Adrenal gland (tissue), 12 donors: Measurements from ENCODE around the gene CNTNAP2. TPM values are rescaled to one million over a fixed set of nuclear protein-coding genes. Genes with fewer than 3 reads are reported as not detected.

Experiments used
- DNase-seq, 7 donors: peaks; one replicate each; pipeline ENCODE4 v3.0.0-alpha.2; 2019 to 2020
- H3K27ac ChIP-seq, 5 donors: fragments of 200-600 bp; sonication (generic) in 4 of 5; 1 replicate in 3 of 5; 2 replicates in 2 of 5; pipeline versions ENCODE4 v1.5.1 to v1.8.0; 2016 to 2020; ENCODE audit warnings: mild to moderate bottlenecking in 1 of 5
- H3K27me3 ChIP-seq: fragments of 200-600 bp; 2 replicates; pipeline ENCODE4 v1.8.0; 2021
- H3K36me3 ChIP-seq, 2 donors: fragments of 200-600 bp; replicated peaks in 1 of 2; 1 replicate in 1 of 2; 2 replicates in 1 of 2; pipeline versions ENCODE4 v1.5.1 to v1.8.0; 2018 to 2022
- H3K4me1 ChIP-seq, 2 donors: fragments of 200-600 bp; replicated peaks in 1 of 2; 1 replicate in 1 of 2; 2 replicates in 1 of 2; pipeline versions ENCODE4 v1.5.1 to v1.8.0; 2018 to 2021
- H3K4me3 ChIP-seq, 4 donors: fragments of 200-600 bp; sonication (generic) in 3 of 4; one replicate each; pipeline ENCODE4 v1.5.1; 2016 to 2018
- H3K9me3 ChIP-seq, 3 donors: fragments of 200-600 bp; sonication (generic) in 1 of 3; replicated peaks in 1 of 3; 1 replicate in 2 of 3; 2 replicates in 1 of 3; pipeline versions ENCODE4 v1.5.1 to v1.8.0; 2016 to 2021
- POLR2A ChIP-seq, 2 donors: fragments of 450-650 bp; IDR thresholded peaks; one replicate each; pipeline ENCODE4 v1.6.1; 2017; ENCODE audit warnings: antibody characterized with exemption in 2 of 2, mild to moderate bottlenecking in 2 of 2, moderate library complexity in 1 of 2
- WGBS, 4 donors: extraction: QIAGEN DNeasy Blood & Tissue Kit in 2 of 4; methylation state at CpG; one replicate each; pipeline versions ENCODE4 v1.1.5 to v1.1.7; 2013 to 2017; 5-methylcytosine and 5-hydroxymethylcytosine counted together
- intact Hi-C, 2 donors: fragments of 100-400 bp; cut with DNase I; formaldehyde crosslinking; loops; one replicate each; pipeline versions ENCODE4 v1.14.1 to v1.15.0; 2022 to 2023
- polyA plus RNA-seq, 3 donors: library from polyadenylated mRNA; stranded (reverse); fragments of 200-250 nt in 2 of 3; fragments of 350-450 nt in 1 of 3; fragmentation: Illumina TruSeq in 1 of 3; extraction: RNeasy Lipid Tissue Mini Kit (QIAGEN cat#74804) in 1 of 3; gene quantifications; one replicate each; pipeline ENCODE4 v1.2.3, GENCODE V29; 2013 to 2014
- total RNA-seq, 9 donors: library from RNA; depleted of rRNA in 4 of 9; stranded (reverse); fragments of >200 nt in 4 of 9; fragments of 120-200 nt in 1 of 9; fragmentation: NEBNext Ultra II Directional in 1 of 9; extraction: Animal tissue kit (Norgen Biotek cat#: 25700) in 1 of 9; gene quantifications; one replicate each; pipeline versions ENCODE4 v1.1.0 to v1.2.4, GENCODE V29; 2013 to 2023
- TF ChIP-seq, protein P1 (sequence below), 6 experiments: fragments of 450-650 bp in 4 of 6; fragments of 200-600 bp in 2 of 6; sonication (generic) in 1 of 6; IDR thresholded peaks; 1 replicate in 5 of 6; 2 replicates in 1 of 6; pipeline versions ENCODE4 v1.5.1 to v1.8.0; 2016 to 2021; ENCODE audit warnings: antibody characterized with exemption in 6 of 6, mild to moderate bottlenecking in 2 of 6, moderate library complexity in 1 of 6
- donor health status: healthy with polysubstance abuse.
- donor health status: Bipolar disorder and iron deficiency.
- donor health status: DM: yes; HTN: yes; CAD: no.
- donor health status: DM: no; HTN: no; CAD: no.
- donor health status: DM: no; HTN: no; CAD: no.
- donor health status: DM: yes; HTN: yes; CAD: no.

CNTNAP2 gene
- total and polyA plus RNA-seq, 12 donors, result 0.14 to 6.3 (median 1.8) TPM; not detected in 2

DNA sequence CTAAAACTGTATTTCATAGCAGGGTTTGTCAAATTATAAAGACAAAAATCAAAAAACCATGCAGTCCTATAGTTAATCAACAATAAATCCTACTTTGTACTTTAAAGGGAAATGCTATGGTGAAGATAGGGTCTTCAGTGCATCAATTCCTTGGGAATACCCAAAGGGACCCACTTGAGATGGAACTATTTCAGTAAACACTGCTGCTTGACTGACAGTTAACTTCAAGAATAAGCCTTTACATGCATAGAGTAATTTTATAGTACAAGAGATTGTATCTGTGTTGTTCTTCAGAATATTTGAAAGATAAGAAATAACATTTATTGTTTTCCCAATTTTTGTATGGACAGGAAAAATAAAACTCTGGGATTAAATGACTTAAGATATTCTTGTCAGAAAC lies 1179.6 kb downstream of the CNTNAP2 start:
- intact Hi-C loops, result no loop called here
- no peak overlapping the region for H3K4me3 ChIP-seq
- no peaks in the 10 kb centered on the region for H3K9me3 ChIP-seq
- no peaks in the 10 kb centered on the region for H3K36me3 ChIP-seq
- TF ChIP-seq POLR2A (IDR thresholded peaks at IDR 0.05), result no peak
- TF ChIP-seq, protein P1, sequence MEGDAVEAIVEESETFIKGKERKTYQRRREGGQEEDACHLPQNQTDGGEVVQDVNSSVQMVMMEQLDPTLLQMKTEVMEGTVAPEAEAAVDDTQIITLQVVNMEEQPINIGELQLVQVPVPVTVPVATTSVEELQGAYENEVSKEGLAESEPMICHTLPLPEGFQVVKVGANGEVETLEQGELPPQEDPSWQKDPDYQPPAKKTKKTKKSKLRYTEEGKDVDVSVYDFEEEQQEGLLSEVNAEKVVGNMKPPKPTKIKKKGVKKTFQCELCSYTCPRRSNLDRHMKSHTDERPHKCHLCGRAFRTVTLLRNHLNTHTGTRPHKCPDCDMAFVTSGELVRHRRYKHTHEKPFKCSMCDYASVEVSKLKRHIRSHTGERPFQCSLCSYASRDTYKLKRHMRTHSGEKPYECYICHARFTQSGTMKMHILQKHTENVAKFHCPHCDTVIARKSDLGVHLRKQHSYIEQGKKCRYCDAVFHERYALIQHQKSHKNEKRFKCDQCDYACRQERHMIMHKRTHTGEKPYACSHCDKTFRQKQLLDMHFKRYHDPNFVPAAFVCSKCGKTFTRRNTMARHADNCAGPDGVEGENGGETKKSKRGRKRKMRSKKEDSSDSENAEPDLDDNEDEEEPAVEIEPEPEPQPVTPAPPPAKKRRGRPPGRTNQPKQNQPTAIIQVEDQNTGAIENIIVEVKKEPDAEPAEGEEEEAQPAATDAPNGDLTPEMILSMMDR (IDR thresholded peaks at IDR 0.05), result no peak
- DNase-seq, result no peak
- no peaks in the 10 kb centered on the region for H3K4me1 ChIP-seq
- no peak overlapping the region for H3K27ac ChIP-seq
- H3K27me3 ChIP-seq, result no peaks in the 10 kb centered on the region

DNA sequence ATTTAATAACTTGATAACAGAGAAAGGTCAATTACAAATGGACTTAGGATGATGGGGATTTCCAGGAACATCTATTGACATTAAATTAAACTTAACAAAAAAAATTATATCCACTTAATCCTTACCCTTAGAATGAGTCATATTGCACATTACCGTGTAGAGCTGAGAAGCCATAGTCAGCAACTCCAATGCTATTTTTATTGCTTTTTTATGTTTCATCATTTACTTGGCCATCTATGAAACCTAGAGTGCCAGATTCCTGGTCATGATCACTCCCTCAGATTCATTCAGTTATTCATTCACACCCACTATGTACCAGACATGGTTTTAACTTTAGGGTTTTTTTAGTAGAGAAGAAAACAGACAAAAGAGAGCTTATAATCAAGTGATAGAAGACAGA lies 1180.4 kb downstream of the CNTNAP2 start:
- Histone ChIP-seq H3K4me3 (no peak overlapping the region), H3K27me3 (no peaks in the 10 kb centered on the region), H3K9me3 (no peaks in the 10 kb centered on the region), H3K36me3 (no peaks in the 10 kb centered on the region), H3K27ac (no peak overlapping the region), H3K4me1 (no peaks in the 10 kb centered on the region)
- intact Hi-C loops, result no loop called here
- TF ChIP-seq POLR2A (IDR thresholded peaks at IDR 0.05), result no peak
- TF ChIP-seq, protein P1 (IDR thresholded peaks at IDR 0.05), result no peak
- WGBS, 4 donors, result 50 to 79% (median 59%) methylated on average over 1 of the region's 1 CpG
- no peak for DNase-seq

DNA sequence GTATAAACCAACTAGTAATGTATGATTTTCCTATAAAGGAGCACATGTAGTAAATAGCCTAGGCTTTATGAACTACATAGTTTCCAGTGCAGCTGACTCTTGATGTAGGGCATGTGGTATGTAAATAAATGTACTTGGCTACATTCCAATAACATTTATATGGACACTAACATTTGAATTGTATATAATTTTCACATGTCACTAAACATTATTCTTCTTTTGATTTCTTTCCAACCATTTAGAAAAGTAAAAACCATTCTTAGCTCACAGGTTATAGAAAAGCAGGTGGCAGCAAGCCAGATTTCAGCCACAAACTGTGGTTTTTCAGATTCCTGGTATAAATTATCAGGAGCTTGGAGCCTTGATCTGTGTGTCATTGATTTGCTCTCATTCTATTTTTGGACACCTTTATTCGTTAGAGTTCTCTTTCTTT lies 1182.0 kb downstream of the CNTNAP2 start:
- Histone ChIP-seq H3K27ac (no peak overlapping the region), H3K27me3 (no peaks in the 10 kb centered on the region), H3K4me1 (no peaks in the 10 kb centered on the region), H3K9me3 (no peaks in the 10 kb centered on the region), H3K4me3 (no peak overlapping the region), H3K36me3 (no peaks in the 10 kb centered on the region)
- 12 to 18% (median 14%) methylated on average over 1 of the region's 1 CpG for WGBS, 4 donors
- no peak for TF ChIP-seq POLR2A (IDR thresholded peaks at IDR 0.05)
- TF ChIP-seq, protein P1 (IDR thresholded peaks at IDR 0.05), result no peak
- DNase-seq, result no peak
- intact Hi-C loops, result no loop called here

DNA sequence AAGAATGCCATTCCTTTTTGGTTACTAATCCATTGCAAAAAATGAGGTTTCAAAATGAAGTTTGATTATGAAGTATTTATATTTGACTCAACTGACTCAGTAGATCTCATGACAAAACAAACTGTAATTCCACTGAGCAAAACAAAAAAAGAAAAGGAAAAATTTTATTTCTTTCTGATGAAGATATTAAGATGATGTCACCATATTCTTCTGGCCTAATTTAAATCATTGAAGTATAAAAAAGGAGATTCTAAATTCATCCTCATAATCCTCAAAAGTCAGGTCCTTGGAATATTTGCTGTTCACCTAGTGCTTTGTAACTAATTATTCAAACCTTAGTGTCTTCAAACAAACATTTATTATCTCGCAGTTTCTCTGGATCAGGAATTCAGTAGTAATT lies 1183.7 kb downstream of the CNTNAP2 start:
- WGBS, 4 donors, result 68 to 88% (median 72%) methylated on average over 1 of the region's 1 CpG
- intact Hi-C loops, result no loop called here

More for the DNA sequence above, 1183.7 kb downstream of the CNTNAP2 start:
- Histone ChIP-seq H3K4me3 (no peak overlapping the region), H3K27ac (no peak overlapping the region), H3K36me3 (no peaks in the 10 kb centered on the region), H3K27me3 (no peaks in the 10 kb centered on the region), H3K9me3 (no peaks in the 10 kb centered on the region), H3K4me1 (no peaks in the 10 kb centered on the region)
- no peak for DNase-seq
- no peak for TF ChIP-seq POLR2A (IDR thresholded peaks at IDR 0.05)
- TF ChIP-seq, protein P1 (IDR thresholded peaks at IDR 0.05), result no peak
